ENCODE data around the gene GRM1. TPM values are rescaled to one million over a fixed set of nuclear protein-coding genes. Genes with fewer than 3 reads are reported as not detected.

Gene GRM1
- total and polyA plus RNA-seq, 8 donors, result not detected

- Histone ChIP-seq H3K9me3 (no peaks in the 10 kb centered on the region), H3K27ac (no peak overlapping the region), H3K27me3 (no peaks in the 10 kb centered on the region), H3K4me3 (no peak overlapping the region), H3K36me3 (no peaks in the 10 kb centered on the region), H3K4me1 (no peaks in the 10 kb centered on the region)
- DNase-seq, result no peak
- intact Hi-C loops (cut with DNase I; ENCODE audit: low total_unique reads), result no loop called here
- TF ChIP-seq EP300 (IDR thresholded peaks at IDR 0.05) (no peak), CTCF (IDR thresholded peaks at IDR 0.05) (no peak), POLR2A (IDR thresholded peaks at IDR 0.05) (no peak), POLR2AphosphoS5 (IDR thresholded peaks at IDR 0.05) (no peak)
Observed at GRCh38 chr6:146297815-146298214, 269.0 kb downstream of the GRM1 start.

- no peak for DNase-seq
- no peak overlapping the region for H3K27ac ChIP-seq
- no peaks in the 10 kb centered on the region for H3K27me3 ChIP-seq
- WGBS, 5 donors, result 50 to 70% (median 63%) methylated on average over 3 of the region's 3 CpGs
- H3K9me3 ChIP-seq, result no peaks in the 10 kb centered on the region
- no peak overlapping the region for H3K4me3 ChIP-seq
- H3K36me3 ChIP-seq, result no peaks in the 10 kb centered on the region
- no peak for TF ChIP-seq EP300 (IDR thresholded peaks at IDR 0.05)
- TF ChIP-seq POLR2A (IDR thresholded peaks at IDR 0.05), result no peak
- no peak for TF ChIP-seq CTCF (IDR thresholded peaks at IDR 0.05)
- no peak for TF ChIP-seq POLR2AphosphoS5 (IDR thresholded peaks at IDR 0.05)
- intact Hi-C loops (cut with DNase I; ENCODE audit: low total_unique reads), result no loop called here
- H3K4me1 ChIP-seq, result no peaks in the 10 kb centered on the region
Observed at GRCh38 chr6:146300521-146300920, 271.7 kb downstream of the GRM1 start.

DNA sequence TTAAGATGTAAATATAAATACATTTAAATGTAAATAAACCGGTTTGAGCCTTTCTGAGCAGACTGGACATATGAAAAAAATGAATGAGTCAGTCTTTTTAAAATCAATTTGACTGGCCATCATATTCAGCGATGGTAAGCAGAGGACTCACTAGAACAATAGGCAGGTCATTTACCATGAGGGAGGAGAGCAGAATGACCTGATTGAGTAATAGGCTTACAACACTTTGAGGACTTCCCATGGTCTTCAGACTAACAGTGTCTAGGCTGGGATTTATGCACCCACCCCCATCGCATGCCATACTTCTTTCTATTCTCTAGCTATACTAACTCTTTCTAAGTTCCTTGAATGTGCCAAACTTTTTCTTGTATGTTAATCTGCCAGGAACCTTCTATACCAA, 272.9 kb downstream of the GRM1 start:
- 66 to 73% (median 67%) methylated on average over 3 of the region's 3 CpGs for WGBS, 5 donors
- no peak for DNase-seq
- no peaks in the 10 kb centered on the region for H3K36me3 ChIP-seq
- no peak overlapping the region for H3K27ac ChIP-seq
- H3K27me3 ChIP-seq, result no peaks in the 10 kb centered on the region
- H3K9me3 ChIP-seq, result no peaks in the 10 kb centered on the region
- no peaks in the 10 kb centered on the region for H3K4me1 ChIP-seq
- no peak for TF ChIP-seq POLR2A (IDR thresholded peaks at IDR 0.05)
- no peak for TF ChIP-seq CTCF (IDR thresholded peaks at IDR 0.05)
- no peak for TF ChIP-seq POLR2AphosphoS5 (IDR thresholded peaks at IDR 0.05)
- TF ChIP-seq EP300 (IDR thresholded peaks at IDR 0.05), result no peak
- no peak overlapping the region for H3K4me3 ChIP-seq
- intact Hi-C loops (cut with DNase I; ENCODE audit: low total_unique reads), result no loop called here

DNA sequence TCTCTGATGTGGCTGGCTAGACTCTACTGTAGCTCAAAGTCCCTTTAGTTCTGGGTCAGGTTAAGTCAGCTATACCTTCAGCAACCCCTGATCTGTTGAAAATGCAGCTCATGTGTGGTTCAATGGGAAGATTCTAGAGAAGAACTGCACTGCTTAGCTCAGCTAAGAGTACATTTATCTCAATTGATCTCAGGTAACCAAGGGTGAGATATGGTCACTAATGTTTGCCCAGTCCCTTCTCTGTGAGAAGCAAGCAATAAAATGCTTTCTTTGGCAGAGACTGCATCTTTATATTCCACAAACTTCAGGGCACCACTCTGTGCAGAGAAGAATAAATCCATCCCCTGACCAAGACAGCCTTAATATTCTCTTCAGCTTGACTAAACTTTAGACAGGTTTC, 274.1 kb downstream of the GRM1 start:
- Histone ChIP-seq H3K4me3 (no peak overlapping the region), H3K36me3 (no peaks in the 10 kb centered on the region), H3K27me3 (no peaks in the 10 kb centered on the region), H3K27ac (no peak overlapping the region), H3K9me3 (no peaks in the 10 kb centered on the region), H3K4me1 (no peaks in the 10 kb centered on the region)
- DNase-seq, result no peak
- intact Hi-C loops (cut with DNase I; ENCODE audit: low total_unique reads), result no loop called here
- no peak for TF ChIP-seq CTCF (IDR thresholded peaks at IDR 0.05)
- no peak for TF ChIP-seq EP300 (IDR thresholded peaks at IDR 0.05)
- no peak for TF ChIP-seq POLR2AphosphoS5 (IDR thresholded peaks at IDR 0.05)
- no peak for TF ChIP-seq POLR2A (IDR thresholded peaks at IDR 0.05)

DNA sequence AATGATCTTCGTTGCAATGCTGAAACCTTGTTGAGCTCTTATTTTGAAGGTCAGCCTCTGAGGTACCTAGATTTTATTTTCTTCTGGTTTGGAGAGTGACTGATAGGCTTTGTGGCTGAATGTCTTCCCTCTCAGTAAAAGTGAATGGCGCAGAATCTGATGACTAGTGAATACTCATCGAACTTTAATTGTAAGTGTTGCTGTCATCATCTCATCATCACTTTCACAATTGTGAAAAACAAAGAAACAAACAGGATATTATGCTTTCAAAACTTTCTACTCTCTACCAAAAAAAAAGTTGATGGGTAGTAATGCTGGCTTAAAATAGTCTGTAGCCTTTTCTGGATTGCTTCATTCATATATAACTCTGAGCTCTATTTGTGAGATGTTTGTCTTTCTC, 275.3 kb downstream of the GRM1 start:
- Histone ChIP-seq H3K36me3 (no peaks in the 10 kb centered on the region), H3K27me3 (no peaks in the 10 kb centered on the region), H3K4me3 (no peak overlapping the region), H3K9me3 (no peaks in the 10 kb centered on the region), H3K27ac (no peak overlapping the region), H3K4me1 (no peaks in the 10 kb centered on the region)
- TF ChIP-seq POLR2A (IDR thresholded peaks at IDR 0.05) (no peak), CTCF (IDR thresholded peaks at IDR 0.05) (no peak), POLR2AphosphoS5 (IDR thresholded peaks at IDR 0.05) (no peak), EP300 (IDR thresholded peaks at IDR 0.05) (no peak)
- intact Hi-C loops (cut with DNase I; ENCODE audit: low total_unique reads), result no loop called here
- 71 to 79% (median 75%) methylated on average over 3 of the region's 3 CpGs for WGBS, 5 donors
- no peak for DNase-seq

All from stomach (tissue), 9 donors.